ENCODE results near the gene BBS12. TPM values are rescaled to one million over a fixed set of nuclear protein-coding genes. Genes with fewer than 3 reads are reported as not detected.

BBS12 gene
- total and polyA plus RNA-seq, 2 experiments from 2014 or later: 3.0 to 4.7 TPM

- H2AFZ ChIP-seq: no peak overlapping the region
- no peaks in the 10 kb centered on the region for H4K20me1 ChIP-seq (ENCODE audit: insufficient read depth, poor library complexity, severe bottlenecking)
- no peaks in the 10 kb centered on the region for H3K36me3 ChIP-seq (replicated peaks; ENCODE audit: insufficient read depth, low read depth)
- no peaks in the 10 kb centered on the region for H3K4me1 ChIP-seq (ENCODE audit: insufficient read depth)
- no peaks in the 10 kb centered on the region for H3K9me2 ChIP-seq (replicated peaks; ENCODE audit: insufficient read depth)
- no peak for TF ChIP-seq EZH2 (IDR thresholded peaks at IDR 0.05; ENCODE audit: borderline replicate concordance)
- TF ChIP-seq CTCF (IDR thresholded peaks at IDR 0.05; ENCODE audit: poor library complexity): no peak
- no peak for TF ChIP-seq EZH2phosphoT487 (IDR thresholded peaks at IDR 0.05; ENCODE audit: low read depth, severe bottlenecking, unreplicated experiment)
- no peaks in the 10 kb centered on the region for H3K79me2 ChIP-seq
- no peak overlapping the region for H3K4me2 ChIP-seq
- no peaks in the 10 kb centered on the region for H3K9me3 ChIP-seq (ENCODE audit: low read depth)
- H3K27ac ChIP-seq: no peak overlapping the region
- H3K27me3 ChIP-seq: no peaks in the 10 kb centered on the region
- no peak for DNase-seq (ENCODE audit: low spot score)
- H3K4me3 ChIP-seq: no peak overlapping the region
These were observed 20.6 kb upstream of the BBS12 start for GRCh38 chr4:122711919-122712318.

GRCh38 chr4:122712782-122713181 is 19.7 kb upstream of the BBS12 start:
- Histone ChIP-seq H3K27ac (no peak overlapping the region), H3K36me3 (replicated peaks; ENCODE audit: insufficient read depth, low read depth) (no peaks in the 10 kb centered on the region), H4K20me1 (ENCODE audit: insufficient read depth, poor library complexity, severe bottlenecking) (no peaks in the 10 kb centered on the region), H3K79me2 (no peaks in the 10 kb centered on the region), H3K9me2 (replicated peaks; ENCODE audit: insufficient read depth) (no peaks in the 10 kb centered on the region), H3K9me3 (ENCODE audit: low read depth) (no peaks in the 10 kb centered on the region), H3K4me1 (ENCODE audit: insufficient read depth) (no peaks in the 10 kb centered on the region), H3K4me3 (no peak overlapping the region), H3K27me3 (no peaks in the 10 kb centered on the region), H2AFZ (no peak overlapping the region), H3K4me2 (no peak overlapping the region)
- WGBS (ENCODE audit: low lambda C conversion rate, missing lambda C conversion rate): 96% methylated on average over 4 of the region's 4 CpGs
- TF ChIP-seq CTCF (IDR thresholded peaks at IDR 0.05; ENCODE audit: poor library complexity) (no peak), EZH2 (IDR thresholded peaks at IDR 0.05; ENCODE audit: borderline replicate concordance) (no peak), EZH2phosphoT487 (IDR thresholded peaks at IDR 0.05; ENCODE audit: low read depth, severe bottlenecking, unreplicated experiment) (no peak)
- DNase-seq (ENCODE audit: low spot score): no peak

GRCh38 chr4:122715221-122715620 is 17.3 kb upstream of the BBS12 start:
- H4K20me1 ChIP-seq (ENCODE audit: insufficient read depth, poor library complexity, severe bottlenecking): no peaks in the 10 kb centered on the region
- WGBS (ENCODE audit: low lambda C conversion rate, missing lambda C conversion rate): 16% methylated on average over 5 of the region's 5 CpGs
- H3K4me1 ChIP-seq (ENCODE audit: insufficient read depth): no peaks in the 10 kb centered on the region
- TF ChIP-seq CTCF (IDR thresholded peaks at IDR 0.05; ENCODE audit: poor library complexity): no peak
- no peak for TF ChIP-seq EZH2 (IDR thresholded peaks at IDR 0.05; ENCODE audit: borderline replicate concordance)
- TF ChIP-seq EZH2phosphoT487 (IDR thresholded peaks at IDR 0.05; ENCODE audit: low read depth, severe bottlenecking, unreplicated experiment): no peak
- no peaks in the 10 kb centered on the region for H3K9me3 ChIP-seq (ENCODE audit: low read depth)
- no peaks in the 10 kb centered on the region for H3K27me3 ChIP-seq
- H2AFZ ChIP-seq: no peak overlapping the region
- no peak overlapping the region for H3K4me2 ChIP-seq
- DNase-seq (ENCODE audit: low spot score): no peak
- no peak overlapping the region for H3K27ac ChIP-seq
- H3K36me3 ChIP-seq (replicated peaks; ENCODE audit: insufficient read depth, low read depth): no peaks in the 10 kb centered on the region
- no peak overlapping the region for H3K4me3 ChIP-seq
- no peaks in the 10 kb centered on the region for H3K79me2 ChIP-seq
- H3K9me2 ChIP-seq (replicated peaks; ENCODE audit: insufficient read depth): no peaks in the 10 kb centered on the region
